Stimulated activated CD4-positive, alpha-beta T cell treated with anti-CD3 and anti-CD28 coated beads, Interleukin-12 subunit alpha, Interleukin-12 subunit beta, amount 100 ng/mL, for 4 hours (primary cell): ENCODE results near the gene GOLGA8K.
"Not testable (repeated sequence)": the region's sequence is repeated elsewhere in the genome, so short reads cannot be mapped to it uniquely, and the experiment has no call there.

Experiments
- DNase-seq: peaks from one replicate; pipeline ENCODE4 v3.0.0-alpha.2; 2020

GOLGA8K gene, protein sequence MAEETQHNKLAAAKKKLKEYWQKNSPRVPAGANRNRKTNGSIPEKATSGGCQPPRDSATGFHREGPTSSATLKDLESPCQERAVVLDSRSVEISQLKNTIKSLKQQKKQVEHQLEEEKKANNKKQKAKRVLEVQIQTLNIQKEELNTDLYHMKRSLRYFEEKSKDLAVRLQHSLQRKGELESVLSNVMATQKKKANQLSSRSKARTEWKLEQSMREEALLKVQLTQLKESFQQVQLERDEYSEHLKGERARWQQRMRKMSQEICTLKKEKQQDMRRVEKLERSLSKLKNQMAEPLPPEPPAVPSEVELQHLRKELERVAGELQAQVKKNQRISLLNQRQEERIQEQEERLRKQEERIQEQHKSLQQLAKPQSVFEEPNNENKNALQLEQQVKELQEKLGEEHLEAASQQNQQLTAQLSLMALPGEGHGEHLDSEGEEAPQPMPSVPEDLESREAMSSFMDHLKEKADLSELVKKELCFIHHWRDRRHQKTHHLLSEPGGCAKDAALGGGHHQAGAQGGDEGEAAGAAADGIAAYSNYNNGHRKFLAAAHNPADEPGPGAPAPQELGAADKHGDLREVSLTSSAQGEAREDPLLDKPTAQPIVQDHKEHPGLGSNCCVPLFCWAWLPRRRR

DNA sequence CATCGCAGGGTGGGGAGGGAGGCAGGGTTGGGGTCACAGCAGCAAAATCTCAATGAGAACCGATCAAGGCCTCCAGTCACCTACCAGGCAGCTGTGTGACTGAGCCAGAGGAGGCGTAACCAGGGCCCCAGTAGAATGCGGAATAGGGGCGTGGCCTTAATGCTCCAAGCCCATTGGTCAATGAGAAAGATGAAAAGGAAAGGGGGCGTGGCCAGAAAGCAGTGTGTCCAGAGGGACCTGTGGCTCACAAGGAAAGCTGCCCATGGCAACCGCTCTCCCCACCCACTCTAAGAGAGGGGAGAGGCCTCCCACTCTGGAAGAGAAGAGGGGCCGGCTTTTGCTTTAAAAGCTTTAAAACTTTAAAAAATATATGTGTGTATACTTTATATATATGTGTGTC is at the start of gene GOLGA8K:
GOLGA8K (minus strand) TSS at position 101 of the 400 bp plus-strand sequence; CDS start at position 3, 98 bp downstream.
- not testable (repeated sequence) for DNase-seq

DNA sequence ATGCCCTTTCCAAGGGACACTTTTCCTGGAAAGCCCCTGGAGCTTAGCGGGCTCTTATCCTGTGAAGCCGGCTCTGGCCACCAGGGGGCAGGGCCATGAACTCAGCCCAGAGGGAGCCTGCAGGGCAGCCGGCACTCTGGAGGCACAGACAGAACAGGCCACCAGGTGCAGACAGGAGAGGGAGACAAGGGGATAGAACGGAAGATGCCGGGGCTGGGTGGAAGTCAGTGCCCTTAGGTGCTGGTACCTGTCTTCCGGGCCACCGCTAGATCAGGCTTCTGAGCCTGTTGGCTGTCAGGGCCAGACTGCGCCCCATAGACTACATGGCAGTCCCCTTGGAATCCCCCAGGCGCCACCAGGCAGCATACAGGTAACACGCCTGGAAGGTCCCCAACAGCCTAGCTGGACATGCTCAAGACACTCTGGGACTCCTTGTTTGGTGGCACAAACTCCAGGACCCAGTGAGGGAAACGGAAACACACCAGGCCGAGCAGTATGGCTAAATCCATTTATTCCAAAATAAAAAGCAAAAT is 37.4 kb upstream of the GOLGA8K start:
- DNase-seq, result not testable (repeated sequence)

DNA sequence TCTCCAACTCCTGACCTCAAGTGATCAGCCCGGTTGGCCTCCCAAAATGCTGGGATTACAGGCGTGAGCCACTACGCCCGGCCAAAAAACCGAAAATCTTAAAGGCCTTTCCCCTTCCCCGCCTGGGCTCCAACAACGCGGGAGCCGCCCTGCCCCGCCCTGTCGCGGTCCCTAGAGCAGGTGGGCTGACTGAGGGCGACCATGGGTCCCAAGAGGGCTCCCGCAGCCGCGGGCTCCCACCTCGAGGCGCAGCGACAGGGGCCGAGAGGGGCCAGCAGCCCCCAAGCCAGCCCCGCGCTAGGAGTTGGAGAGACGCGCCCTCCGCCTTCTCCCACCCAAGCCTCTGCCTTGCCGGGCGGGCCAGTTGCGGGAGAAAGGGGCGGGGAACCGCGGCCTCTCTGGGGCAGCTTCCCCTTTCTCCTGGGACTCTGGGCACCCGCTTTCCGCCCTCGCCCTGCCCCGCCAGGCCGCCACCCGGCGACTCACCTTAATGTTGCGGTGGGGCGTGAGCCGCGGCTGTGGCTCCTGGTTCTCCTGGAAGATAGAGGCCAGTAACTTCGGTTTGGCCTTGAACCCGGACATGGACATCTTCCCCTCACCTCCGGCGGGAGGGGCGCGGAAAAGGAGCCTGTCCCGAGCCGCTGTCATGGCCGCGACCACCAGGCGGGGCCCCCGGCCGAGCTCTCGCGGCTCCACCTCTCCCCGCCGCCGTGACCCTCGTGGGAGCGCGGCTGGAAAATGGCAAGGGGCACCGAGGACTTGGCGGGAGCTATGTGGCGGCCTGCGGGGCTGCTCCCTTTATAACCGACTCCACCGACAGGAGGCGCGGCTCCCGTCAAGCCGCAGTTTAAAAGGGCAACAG is 31.2 kb upstream of the GOLGA8K start:
- not testable (repeated sequence) for DNase-seq

DNA sequence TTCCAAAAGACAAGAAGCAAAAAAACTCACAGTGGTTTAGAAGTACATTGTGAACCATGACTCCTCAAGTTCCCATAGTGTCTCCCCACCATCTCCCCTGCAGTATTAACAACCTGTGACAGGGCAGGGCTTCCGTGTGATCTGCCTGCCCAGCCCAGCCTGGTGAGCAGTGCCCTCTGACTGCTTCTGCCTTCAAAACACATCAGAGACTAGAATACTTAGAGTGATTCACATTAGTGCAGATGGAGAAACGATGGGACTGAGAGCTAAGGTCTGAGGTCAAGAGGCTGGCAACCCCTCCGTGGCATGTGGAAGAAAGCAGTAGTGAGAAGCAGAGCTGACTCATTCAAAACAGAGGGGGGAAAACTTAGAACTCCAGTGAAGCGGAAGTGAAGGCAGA is 24.5 kb upstream of the GOLGA8K start:
- DNase-seq, result not testable (repeated sequence)

DNA sequence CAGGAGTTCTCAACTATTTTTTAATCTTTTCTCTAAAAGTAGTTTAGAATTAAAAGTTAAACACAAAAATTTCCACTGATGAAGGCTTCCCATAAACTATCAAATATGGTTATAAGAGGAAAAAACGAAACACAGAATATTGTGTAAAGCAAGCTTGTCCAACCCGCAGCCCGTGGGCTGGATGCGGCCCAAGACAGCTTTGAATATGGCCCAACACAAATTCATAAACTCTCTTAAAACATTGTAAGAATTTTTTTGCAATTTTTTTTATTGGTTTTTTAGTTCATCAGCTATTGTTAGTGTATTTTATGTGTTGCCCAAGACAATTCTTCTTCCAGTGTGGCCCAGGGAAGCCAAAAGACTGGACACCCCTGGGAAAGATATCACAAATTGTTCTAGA is 23.4 kb upstream of the GOLGA8K start:
- DNase-seq, result not testable (repeated sequence)

DNA sequence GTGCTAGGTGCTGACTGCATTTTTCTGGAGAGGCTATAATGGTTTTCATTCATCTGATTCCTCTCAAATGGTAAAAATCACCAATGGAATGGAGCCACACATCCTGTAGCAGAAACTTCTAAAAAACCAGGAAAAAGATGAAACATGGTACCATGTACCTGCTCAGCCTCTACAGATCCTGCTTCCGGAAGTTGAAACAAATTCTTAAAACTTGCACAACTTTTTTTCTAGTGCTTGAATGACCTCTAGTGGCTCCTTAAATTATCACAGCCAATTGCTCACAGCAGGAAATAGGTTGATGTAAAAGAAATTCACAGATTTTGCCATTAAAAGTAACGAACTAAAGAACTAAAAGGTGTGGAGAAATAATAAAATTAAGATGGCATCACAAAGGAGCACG is 4.8 kb upstream of the GOLGA8K start:
- not testable (repeated sequence) for DNase-seq

DNA sequence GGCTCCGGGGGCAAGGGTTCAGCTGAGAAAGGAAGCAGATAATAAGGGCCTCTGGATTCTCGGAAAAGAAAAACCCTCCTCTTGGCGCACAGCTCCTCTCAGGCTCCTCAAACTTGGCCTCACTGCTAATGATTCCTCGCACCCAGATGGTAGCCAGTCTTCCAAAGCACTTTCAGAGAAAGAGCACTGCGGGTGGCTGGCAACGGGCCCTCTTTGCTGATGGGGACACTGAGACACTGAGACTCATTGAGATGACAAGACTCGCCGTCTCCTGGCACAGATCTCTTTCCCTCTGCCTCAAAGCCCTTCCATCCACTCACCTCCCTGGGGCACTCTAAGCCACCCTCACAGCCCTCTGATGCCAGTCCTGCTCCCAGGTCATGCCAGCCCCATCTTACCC is 6.6 kb downstream of the GOLGA8K start:
- DNase-seq, result not testable (repeated sequence)

DNA sequence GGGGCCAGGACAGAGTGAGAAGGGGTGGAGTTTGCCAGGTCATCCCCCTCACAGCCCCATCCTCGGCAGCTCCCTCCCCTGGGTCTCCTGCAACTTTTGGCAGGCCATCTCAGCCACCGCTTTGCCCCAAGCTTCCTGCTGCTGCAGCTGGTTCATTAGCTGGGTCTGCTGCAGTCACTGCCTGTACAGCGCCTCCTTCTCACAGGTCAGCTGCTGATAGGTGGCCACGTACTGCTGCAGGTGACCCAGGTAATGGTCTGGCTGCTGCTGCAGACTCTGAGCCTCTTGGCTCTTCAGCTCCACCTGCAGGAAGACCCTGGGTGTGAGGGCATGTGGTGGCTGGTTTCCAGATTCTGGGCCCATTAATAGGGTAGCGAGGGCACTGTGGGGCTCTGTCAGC is 8.3 kb downstream of the GOLGA8K start:
- DNase-seq, result not testable (repeated sequence)

DNA sequence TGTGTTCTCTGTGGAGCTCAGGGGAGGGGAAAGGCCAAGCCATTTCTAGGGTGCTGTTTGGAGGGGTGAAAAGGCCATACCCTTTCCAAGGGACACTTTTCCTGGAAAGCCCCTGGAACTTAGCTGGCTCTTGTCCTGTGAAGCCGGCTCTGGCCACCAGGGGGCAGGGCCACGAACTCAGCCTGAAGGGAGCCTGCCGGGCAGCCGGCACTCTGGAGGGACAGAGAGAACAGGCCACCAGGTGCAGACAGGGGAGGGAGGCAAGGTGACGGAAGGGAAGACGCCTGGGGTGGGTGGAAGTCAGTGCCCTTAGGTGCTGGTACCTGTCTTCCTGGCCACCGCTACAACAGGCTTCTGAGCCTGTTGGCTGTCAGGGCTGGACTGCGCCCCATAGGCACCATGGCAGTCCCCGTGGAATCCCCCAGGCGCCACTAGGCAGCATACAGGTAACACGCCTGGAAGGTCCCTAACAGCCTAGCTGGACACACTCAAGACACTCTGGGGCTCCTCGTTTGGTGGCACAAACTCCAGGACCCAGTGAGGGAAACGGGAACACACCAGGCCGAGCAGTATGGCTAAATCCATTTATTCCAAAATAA is 14.9 kb downstream of the GOLGA8K start:
- DNase-seq, result not testable (repeated sequence)

DNA sequence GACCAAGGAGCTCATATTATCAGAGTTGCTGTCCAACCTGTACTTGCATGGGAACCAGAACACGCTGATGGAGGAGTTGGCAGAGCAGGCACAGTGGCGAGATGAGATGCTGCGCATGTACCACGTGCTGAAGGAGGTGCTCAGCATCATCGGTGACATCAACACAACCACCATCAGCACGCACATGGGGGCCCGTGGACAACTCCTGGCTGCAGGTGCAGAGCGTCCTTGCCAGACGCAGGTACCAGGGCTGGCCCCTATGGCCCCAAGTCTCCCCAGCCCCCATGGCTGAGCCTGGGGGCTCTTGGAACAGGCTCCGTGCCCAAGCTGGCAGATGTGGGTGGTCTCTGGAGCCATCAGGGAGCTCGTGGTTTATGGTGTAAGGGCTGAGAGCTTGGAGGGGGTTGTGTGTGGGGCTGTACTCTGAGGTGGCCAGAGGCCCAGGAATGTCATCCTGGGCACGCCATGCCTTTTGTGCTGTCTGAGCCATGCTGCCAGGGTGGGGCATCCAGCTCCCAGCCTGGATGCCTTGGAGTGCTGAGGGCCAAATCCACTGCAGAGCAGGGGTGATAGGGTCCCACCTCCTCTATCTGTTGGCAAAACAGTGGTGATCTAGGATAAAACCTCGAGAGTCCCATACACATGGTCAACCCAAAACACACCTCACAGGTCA is 17.1 kb downstream of the GOLGA8K start:
- DNase-seq, result not testable (repeated sequence)

DNA sequence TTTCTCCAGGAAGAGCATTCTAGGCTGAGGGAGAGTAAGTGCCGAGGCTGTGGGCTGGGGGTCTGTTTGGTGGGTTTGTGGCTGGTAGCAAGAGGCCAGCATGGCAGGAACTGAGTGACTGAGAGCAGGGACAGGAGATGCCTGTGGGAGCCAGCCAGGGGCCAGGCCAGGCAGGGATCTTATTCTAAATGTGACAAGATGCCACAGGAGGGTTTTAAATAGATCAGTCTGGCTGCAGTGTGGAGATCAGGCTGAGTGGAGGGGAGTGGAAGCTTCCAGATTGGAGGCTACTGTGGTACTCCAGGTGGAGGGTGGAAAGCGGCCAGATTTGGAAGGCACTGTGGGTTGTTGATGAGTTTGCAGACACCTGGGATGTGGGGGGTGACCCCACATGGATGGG is 28.9 kb downstream of the GOLGA8K start:
- not testable (repeated sequence) for DNase-seq

DNA sequence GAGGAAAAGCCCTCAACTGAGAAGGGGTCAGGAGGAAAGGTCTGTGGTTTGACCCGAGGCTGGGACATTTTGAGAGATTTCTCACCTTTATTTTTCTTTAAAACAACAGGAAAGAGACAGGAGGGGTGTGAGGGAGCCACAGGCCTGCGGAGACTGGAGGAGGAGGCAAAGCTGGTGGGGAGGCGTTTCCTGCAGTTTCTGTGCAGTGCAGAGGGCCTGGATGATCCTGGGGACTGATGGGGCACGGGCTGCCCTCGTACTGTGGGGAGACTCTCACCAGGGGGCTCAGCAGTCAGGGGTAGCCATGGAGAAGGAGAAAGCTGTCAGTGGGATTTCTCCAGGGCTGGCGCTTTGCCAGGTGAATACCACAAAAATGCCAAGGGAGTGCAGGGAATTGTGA is 29.4 kb downstream of the GOLGA8K start:
- not testable (repeated sequence) for DNase-seq

DNA sequence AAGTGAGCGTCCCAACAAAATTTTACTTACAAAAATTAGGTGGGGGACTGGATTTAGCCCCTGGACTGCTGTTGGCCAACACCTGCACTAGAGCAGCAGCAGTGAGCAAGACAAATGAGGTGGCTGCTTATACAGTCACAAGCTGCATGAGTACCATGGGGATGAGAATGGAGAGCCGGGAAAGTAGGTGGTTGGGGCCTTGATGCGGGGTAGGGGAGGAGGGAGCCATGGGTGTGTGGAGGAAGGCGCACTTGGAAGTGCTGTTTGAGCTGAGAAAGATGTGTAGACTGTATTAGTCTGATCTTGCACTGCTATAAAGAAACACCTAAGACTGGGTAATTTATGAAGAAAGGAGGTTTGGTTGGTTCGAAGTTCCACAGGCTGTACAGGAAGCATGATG is 31.0 kb downstream of the GOLGA8K start:
- not testable (repeated sequence) for DNase-seq

DNA sequence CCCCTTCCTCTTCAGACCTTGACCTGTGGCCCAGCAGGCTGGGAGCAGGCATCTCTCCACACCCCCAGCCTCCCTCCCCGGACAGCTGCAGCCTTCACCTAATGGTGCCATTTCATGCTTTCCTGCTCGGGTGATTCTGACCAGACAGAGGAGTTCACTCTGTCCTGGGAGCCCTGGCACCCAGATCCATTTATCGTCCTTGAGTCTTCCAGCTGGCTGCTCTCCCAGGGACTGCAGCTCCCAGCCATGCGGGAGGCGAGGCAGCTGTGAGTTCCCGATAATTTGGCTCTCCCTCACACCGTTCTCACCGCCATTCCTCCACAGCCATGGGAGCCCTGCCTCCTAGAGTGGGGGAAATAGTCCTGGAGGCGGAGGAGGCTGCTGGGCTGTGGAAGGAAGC is 32.6 kb downstream of the GOLGA8K start:
- not testable (repeated sequence) for DNase-seq

DNA sequence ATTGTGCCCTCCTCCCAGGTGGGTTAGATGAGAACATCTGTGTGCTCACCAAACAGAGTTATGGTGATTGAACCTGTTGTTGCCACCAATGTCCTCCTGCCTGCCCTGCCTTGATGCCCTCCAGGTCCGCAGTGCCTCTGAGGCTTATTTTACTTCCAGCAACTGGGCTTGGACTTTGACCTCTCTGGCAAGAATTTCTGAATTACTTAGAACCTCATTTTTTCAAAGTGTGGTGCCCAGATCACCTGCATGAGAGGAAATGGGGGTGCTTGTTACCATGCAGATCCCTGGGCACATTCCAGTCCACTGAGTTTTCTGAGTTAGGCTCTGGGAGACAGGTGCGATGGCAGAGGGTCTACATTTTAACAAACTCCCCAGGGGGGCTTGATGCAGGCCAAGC is 33.0 kb downstream of the GOLGA8K start:
- DNase-seq, result not testable (repeated sequence)

DNA sequence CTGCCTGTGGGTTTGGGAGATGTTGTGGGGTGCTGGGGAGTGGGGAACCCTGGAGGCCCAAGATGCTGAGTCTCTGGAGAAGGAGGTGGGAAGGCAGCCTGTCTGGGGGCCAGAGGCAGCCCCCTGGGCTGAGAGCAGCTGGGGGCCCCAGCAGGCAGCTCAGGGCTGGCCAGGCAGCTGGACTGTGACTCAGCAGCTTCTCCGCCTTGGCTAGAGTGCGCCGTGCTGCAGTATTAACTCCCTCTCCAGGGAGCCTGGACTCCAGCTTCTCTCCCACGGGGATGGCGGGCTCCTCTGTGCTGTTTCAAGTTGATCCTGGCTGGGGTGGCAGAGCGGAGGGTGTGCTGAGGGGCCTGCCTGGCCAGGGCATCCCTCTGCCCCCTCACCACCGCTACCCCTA is 36.6 kb downstream of the GOLGA8K start:
- DNase-seq, result not testable (repeated sequence)

DNA sequence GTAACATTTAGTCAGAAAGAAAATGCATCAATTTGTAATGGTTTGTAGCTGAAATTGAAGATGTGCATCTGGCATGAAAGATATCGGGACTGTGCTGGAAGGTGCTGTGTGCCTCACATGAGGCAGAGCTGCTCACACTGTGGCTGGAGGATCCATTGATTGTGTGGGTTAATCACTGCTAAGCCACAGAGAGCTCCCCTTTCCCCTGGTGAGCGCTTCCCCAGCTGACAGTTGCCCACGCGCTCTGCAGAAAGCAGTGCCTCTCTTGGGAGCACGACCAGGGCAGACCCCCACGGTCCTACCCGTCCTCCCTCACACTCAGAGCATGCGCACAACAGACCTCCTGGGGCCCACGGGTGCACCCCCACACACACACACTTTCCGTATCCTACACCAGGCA is 37.1 kb downstream of the GOLGA8K start:
- not testable (repeated sequence) for DNase-seq

DNA sequence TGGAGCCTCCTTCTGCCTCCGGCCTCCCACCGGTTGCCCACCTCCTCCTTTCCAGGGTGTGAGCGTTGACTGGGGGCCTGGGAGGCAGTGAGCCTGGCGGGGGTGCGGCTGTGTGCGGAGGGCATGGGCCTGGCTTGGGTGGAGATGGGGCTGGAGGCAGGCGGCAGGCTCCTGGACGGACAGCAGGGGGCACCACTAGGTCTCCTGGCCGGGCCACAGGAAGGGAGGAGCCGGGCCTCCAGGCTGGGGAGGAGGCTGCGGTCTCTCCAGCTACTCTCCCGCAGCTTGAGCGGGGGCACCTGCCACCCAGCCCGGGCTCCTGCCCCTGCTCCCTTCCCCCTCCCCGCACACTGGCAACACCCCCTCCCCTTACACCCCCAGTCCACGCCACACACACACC is 38.1 kb downstream of the GOLGA8K start:
- peak; percentile 39 for DNase-seq

DNA sequence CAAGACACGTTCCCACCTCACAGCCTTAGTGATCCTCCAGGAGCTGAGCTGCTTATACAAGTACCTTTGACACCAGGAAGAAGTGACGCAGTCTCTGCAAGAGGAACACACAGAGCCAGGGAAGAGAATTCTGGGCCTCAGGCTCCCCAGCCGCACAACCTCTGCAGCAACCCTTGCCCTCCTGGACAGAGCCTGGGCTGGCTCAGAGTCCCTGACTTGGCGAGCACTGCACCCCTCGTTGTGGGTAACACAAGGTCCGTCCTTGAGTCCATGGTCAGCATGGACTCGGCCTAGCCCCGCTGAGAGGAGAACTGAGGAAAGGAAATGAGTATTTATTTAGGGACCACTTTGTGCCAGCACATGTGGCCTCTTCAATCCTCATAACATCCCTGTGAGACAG is 39.6 kb downstream of the GOLGA8K start:
- DNase-seq, result not testable (repeated sequence)

DNA sequence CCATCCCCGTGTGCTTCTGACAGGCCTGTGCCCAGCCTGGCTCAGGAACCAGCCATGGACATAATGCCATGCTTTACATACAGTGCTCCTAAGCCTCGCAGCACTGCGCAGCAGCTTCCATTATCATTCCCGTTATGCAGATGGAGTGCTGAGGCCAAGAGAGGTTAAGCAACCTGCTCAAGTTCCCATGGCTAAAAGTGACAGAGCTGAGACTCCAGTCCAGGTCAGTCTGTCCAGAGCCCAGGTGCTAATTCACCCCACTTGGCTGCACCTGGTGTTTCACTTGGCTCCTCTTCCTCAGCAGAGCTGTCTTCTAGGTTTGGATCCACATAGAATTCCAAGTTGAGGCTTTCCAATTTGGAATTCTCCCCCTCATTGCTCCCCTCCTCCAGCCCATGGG is 41.4 kb downstream of the GOLGA8K start:
- not testable (repeated sequence) for DNase-seq

DNA sequence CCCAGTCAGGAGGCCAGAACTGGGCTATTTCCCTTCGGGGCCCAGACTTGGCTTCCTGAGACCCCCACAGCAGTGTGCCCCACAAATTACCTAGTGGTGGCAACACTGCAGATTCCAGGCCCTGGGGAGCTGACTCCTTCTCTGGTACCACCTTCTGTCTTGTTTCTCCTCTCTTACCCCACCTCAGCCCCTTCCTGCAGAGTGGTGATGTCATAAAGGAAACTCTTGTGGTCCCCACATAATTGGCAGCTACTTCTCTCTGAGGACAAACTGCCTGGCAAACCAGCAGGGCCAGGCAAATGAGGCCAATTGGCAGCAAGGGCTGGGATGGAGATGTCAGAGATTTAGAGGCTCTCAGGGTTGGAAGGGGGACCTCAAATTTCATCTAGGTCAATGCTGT is 44.6 kb downstream of the GOLGA8K start:
- not testable (repeated sequence) for DNase-seq

DNA sequence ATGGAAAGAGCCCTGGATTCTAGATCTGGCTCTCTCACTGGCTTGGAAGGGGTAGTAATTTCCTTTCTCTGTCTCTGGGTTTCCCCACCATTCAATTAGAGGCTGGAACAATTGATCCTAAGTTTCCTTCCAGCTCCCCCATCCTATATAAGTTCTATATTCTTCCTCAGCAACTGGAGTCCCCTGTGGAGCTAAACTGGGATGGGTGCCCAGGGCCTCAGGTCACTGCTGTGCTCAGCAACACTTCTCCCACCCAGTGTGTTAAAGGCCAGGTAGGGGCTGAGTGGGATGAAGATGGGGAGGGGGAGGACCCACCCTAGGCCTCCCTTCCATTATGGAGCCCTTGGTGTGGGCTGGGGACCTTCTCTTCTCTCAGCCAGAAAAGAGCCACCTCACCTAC is 46.2 kb downstream of the GOLGA8K start:
- not testable (repeated sequence) for DNase-seq
